Gastrocnemius medialis (tissue), 4 donors: ENCODE data around the gene STARD7.

Experiments used
- CTCF ChIP-seq, 5 experiments: fragments of 450-650 bp in 3 of 5; fragments of 200-600 bp in 2 of 5; sonication (generic) in 2 of 5; IDR thresholded peaks in 4 of 5; conservative IDR thresholded peaks in 1 of 5; 1 replicate in 4 of 5; 2 replicates in 1 of 5; pipeline ENCODE4 v1.5.1; 2016 to 2019; ENCODE audit warnings: antibody characterized with exemption in 5 of 5, mild to moderate bottlenecking in 3 of 5, moderate library complexity in 3 of 5
- POLR2A ChIP-seq, 2 donors: fragments of 450-650 bp; IDR thresholded peaks; one replicate each; pipeline ENCODE4 v1.6.1; 2017; ENCODE audit warnings: antibody characterized with exemption in 2 of 2, mild to moderate bottlenecking in 2 of 2, moderate library complexity in 2 of 2

- no peak for TF ChIP-seq CTCF (IDR thresholded peaks at IDR 0.05 in 4 of 5, conservative IDR thresholded peaks at IDR 0.05 in 1 of 5)
- TF ChIP-seq POLR2A (IDR thresholded peaks at IDR 0.05) = no peak
Observed at GRCh38 chr2:96170626-96171025, 38.0 kb downstream of the STARD7 start.
